K562 (cell line): ENCODE data around the gene AAMP. TPM values are rescaled to one million over a fixed set of nuclear protein-coding genes. Genes with fewer than 3 reads are reported as not detected.

Experiments used
- DDX20 ChIP-seq: fragments of 450-650 bp; IDR thresholded peaks from 2 replicates; pipeline ENCODE4 v1.6.1; 2016; ENCODE audit warnings: missing genetic modification characterization, low read depth, mild to moderate bottlenecking, missing compliant biosample characterization, moderate library complexity
- DPF2 ChIP-seq: fragments of 450-650 bp; IDR thresholded peaks from 2 replicates; pipeline ENCODE4 v1.6.1; 2016
- GABPB1 ChIP-seq: sonication (generic); formaldehyde crosslinking; IDR thresholded peaks from 2 replicates; pipeline ENCODE4 v1.8.0; 2022; ENCODE audit warnings: mild to moderate bottlenecking, missing genetic modification reagents
- HDAC8 ChIP-seq: fragments of 450-650 bp; IDR thresholded peaks from 2 replicates; pipeline ENCODE4 v1.6.1; 2016; ENCODE audit warnings: mild to moderate bottlenecking, missing genetic modification characterization, moderate library complexity, missing compliant biosample characterization
- HNRNPK ChIP-seq: fragments of 200-400 bp; formaldehyde crosslinking; IDR thresholded peaks from one replicate; pipeline ENCODE4 v1.6.1; 2018; ENCODE audit warnings: mild to moderate bottlenecking, low read depth, low read length; ENCODE audit not compliant: poor library complexity, severe bottlenecking
- IRF2 ChIP-seq: sonication (generic); formaldehyde crosslinking; IDR thresholded peaks from 2 replicates; pipeline ENCODE4 v1.8.1; 2022; ENCODE audit warnings: mild to moderate bottlenecking, missing genetic modification reagents
- MXI1 ChIP-seq: IDR thresholded peaks from 2 replicates; pipeline ENCODE4 v1.6.1; 2011; ENCODE audit warnings: low read depth, mild to moderate bottlenecking, improper control_type of control experiment, low read length
- PHF8 ChIP-seq: fragments of 200-600 bp; sonication (generic); IDR thresholded peaks from 2 replicates; pipeline ENCODE4 v1.6.1; 2012; ENCODE audit warnings: mixed run types, mild to moderate bottlenecking, inconsistent platforms, low read length, moderate library complexity, borderline replicate concordance
- PURB ChIP-seq: sonication (generic); formaldehyde crosslinking; IDR thresholded peaks from 2 replicates; pipeline ENCODE4 v1.9.0; 2021; ENCODE audit warnings: low read depth, mild to moderate bottlenecking, missing genetic modification reagents
- RERE ChIP-seq: sonication (generic); formaldehyde crosslinking; IDR thresholded peaks from 2 replicates; pipeline ENCODE4 v1.8.0; 2023; ENCODE audit warnings: missing genetic modification reagents, mild to moderate bottlenecking, borderline replicate concordance
- RFX5 ChIP-seq: IDR thresholded peaks from 2 replicates; pipeline ENCODE4 v1.6.1; 2011; ENCODE audit warnings: low read depth, mild to moderate bottlenecking, improper control_type of control experiment, low read length
- SFPQ ChIP-seq: fragments of 200-400 bp; formaldehyde crosslinking; IDR thresholded peaks from 2 replicates; pipeline ENCODE4 v1.6.1; 2017; ENCODE audit warnings: mild to moderate bottlenecking, low read depth, low read length, moderate library complexity
- SRSF7 ChIP-seq: fragments of 200-400 bp; formaldehyde crosslinking; optimal IDR thresholded peaks from 2 replicates; pipeline ENCODE3; 2017; ENCODE audit warnings: mild to moderate bottlenecking, low read depth, low read length
- TAF9B ChIP-seq: fragments of 450-650 bp; IDR thresholded peaks from 2 replicates; pipeline ENCODE4 v1.6.1; 2018; ENCODE audit warnings: mild to moderate bottlenecking; ENCODE audit not compliant: partially characterized antibody
- TBP ChIP-seq: optimal IDR thresholded peaks from 2 replicates; pipeline ENCODE3; 2011; ENCODE audit warnings: low read depth, low read length, improper control_type of control experiment
- ZNF197 ChIP-seq: fragments of 200-800 bp; sonication (Bioruptor generic); IDR thresholded peaks from 2 replicates; pipeline ENCODE4 v1.6.1; 2016; ENCODE audit warnings: low read depth, missing genetic modification characterization, missing compliant biosample characterization
- ZNF217 ChIP-seq: sonication (generic); formaldehyde crosslinking; IDR thresholded peaks from 2 replicates; pipeline ENCODE4 v1.8.0; 2022; ENCODE audit warnings: mild to moderate bottlenecking, missing genetic modification reagents
- ZNF644 ChIP-seq: fragments of 200-800 bp; sonication (Bioruptor generic); IDR thresholded peaks from 2 replicates; pipeline ENCODE4 v1.6.1; 2016; ENCODE audit warnings: low read depth, missing genetic modification characterization, missing compliant biosample characterization
- ZNF740 ChIP-seq, 3 experiments: fragments of 200-800 bp in 1 of 3; sonication (Bioruptor generic) in 1 of 3; sonication (generic) in 1 of 3; formaldehyde crosslinking in 1 of 3; IDR thresholded peaks; 2 replicates each; pipeline versions ENCODE4 v1.6.1 to v1.8.0; 2016 to 2022; ENCODE audit warnings: mild to moderate bottlenecking in 2 of 3, missing compliant biosample characterization in 2 of 3, missing genetic modification characterization in 2 of 3, missing genetic modification reagents in 1 of 3
- polyA plus RNA-seq, 8 experiments: library from polyadenylated mRNA; depleted of rRNA in 4 of 8; stranded (reverse) in 5 of 8; unstranded in 3 of 8; fragments of >200 nt; fragmentation: Nextera tagmentation in 2 of 8; fragmentation: Illumina TruSeq in 1 of 8; extraction: Ambion mirVana in 2 of 8; extraction: Trizol in 1 of 8; gene quantifications; 2 replicates each; pipeline versions ENCODE4 v1.2.1 to v1.2.3, GENCODE V29; 2011 to 2014; ENCODE audit warnings: inconsistent platforms in 1 of 8, missing spikeins in 1 of 8
- total RNA-seq, 7 experiments: library from RNA; depleted of rRNA in 6 of 7; stranded (reverse); fragments of >200 nt in 6 of 7; fragmentation: Illumina TruSeq in 2 of 7; extraction: Trizol in 2 of 7; gene quantifications; 2 replicates each; pipeline versions ENCODE4 v1.2.1 to v1.2.3, GENCODE V29; 2011 to 2021; ENCODE audit warnings: low replicate concordance in 1 of 7

Gene AAMP
- total and polyA plus RNA-seq, 9 of the 15 experiments (the other 6 are each of a cell fraction or from before 2014, with no cell fraction given) = 5.7 to 197 (median 94.1) TPM

- TF ChIP-seq ZNF217 (CRISPR knock-in tag) = no peak
- TF ChIP-seq DDX20 (tag) = no peak
- TF ChIP-seq ZNF197 (CRISPR knock-in tag) = no peak
- TF ChIP-seq HNRNPK = no peak
- peak; percentile 55 for TF ChIP-seq TAF9B
- TF ChIP-seq TBP = peak; percentile 70
- no peak for TF ChIP-seq ZNF644
- no peak for TF ChIP-seq HDAC8 (tag)
- no peak for TF ChIP-seq SFPQ
- TF ChIP-seq PURB = no peak
- TF ChIP-seq IRF2 (CRISPR knock-in tag) = no peak
- no peak for TF ChIP-seq RERE (CRISPR knock-in tag)
- TF ChIP-seq SRSF7 = no peak
- TF ChIP-seq PHF8 = no peak
- TF ChIP-seq ZNF740 (CRISPR knock-in tag; IDR thresholded peaks at IDR 0.05) = no peak
- no peak for TF ChIP-seq ZNF740 (tag; IDR thresholded peaks at IDR 0.05)
- TF ChIP-seq MXI1 = no peak
- no peak for TF ChIP-seq DPF2
- TF ChIP-seq RFX5 = no peak
- no peak for TF ChIP-seq GABPB1 (CRISPR knock-in tag)
Observed at GRCh38 chr2:218286570-218287459, 16.9 kb upstream of the AAMP start (continued).
